ENCODE measurements around the gene PTPDC1.

Gene PTPDC1

GRCh38 chr9:94084314-94084713 is at the start of gene PTPDC1:
Gene PTPDC1 (plus strand): TSS chr9:94084464. CDS start chr9:94084531, 67 bp downstream.
- TF ChIP-seq CTCF (IDR thresholded peaks at IDR 0.05; ENCODE audit: low read depth, low read length, missing control alignments) = no peak
- peak; percentile 69 for DNase-seq (ENCODE audit: low read depth)
- in situ Hi-C loops (cut with HindIII; ENCODE audit: low sequenced_read_pairs) = no loop called here
- H3K4me3 ChIP-seq (ENCODE audit: low read depth, low read length) = peak within 1 kb of the TSS; percentile 33

- TF ChIP-seq CTCF (IDR thresholded peaks at IDR 0.05; ENCODE audit: low read depth, low read length, missing control alignments) = no peak
These were observed 49.8 kb upstream of the PTPDC1 start for GRCh38 chr9:94034511-94034910.

GRCh38 chr9:94039786-94040185 is 44.5 kb upstream of the PTPDC1 start:
- no peak overlapping the region for H3K4me3 ChIP-seq (ENCODE audit: low read depth, low read length)
- no peak for TF ChIP-seq CTCF (IDR thresholded peaks at IDR 0.05; ENCODE audit: low read depth, low read length, missing control alignments)
- no peak for DNase-seq (ENCODE audit: low read depth)
- in situ Hi-C loops (cut with HindIII; ENCODE audit: low sequenced_read_pairs) = no loop called here

More at GRCh38 chr9:94034511-94034910, 49.8 kb upstream of the PTPDC1 start:
- DNase-seq (ENCODE audit: low read depth) = no peak
- in situ Hi-C loops (cut with HindIII; ENCODE audit: low sequenced_read_pairs) = no loop called here
- H3K4me3 ChIP-seq (ENCODE audit: low read depth, low read length) = no peak overlapping the region

- TF ChIP-seq CTCF (IDR thresholded peaks at IDR 0.05; ENCODE audit: low read depth, low read length, missing control alignments) = no peak
- no peak for DNase-seq (ENCODE audit: low read depth)
- in situ Hi-C loops (cut with HindIII; ENCODE audit: low sequenced_read_pairs) = no loop called here
- no peak overlapping the region for H3K4me3 ChIP-seq (ENCODE audit: low read depth, low read length)
These were observed 41.5 kb upstream of the PTPDC1 start for GRCh38 chr9:94042516-94043360.

- H3K4me3 ChIP-seq (ENCODE audit: low read depth, low read length) = no peak overlapping the region
- no peak for DNase-seq (ENCODE audit: low read depth)
- no peak for TF ChIP-seq CTCF (IDR thresholded peaks at IDR 0.05; ENCODE audit: low read depth, low read length, missing control alignments)
- in situ Hi-C loops (cut with HindIII; ENCODE audit: low sequenced_read_pairs) = no loop called here
These were observed 29.5 kb upstream of the PTPDC1 start for GRCh38 chr9:94054716-94055115.

- H3K4me3 ChIP-seq (ENCODE audit: low read depth, low read length) = no peak overlapping the region
- no peak for TF ChIP-seq CTCF (IDR thresholded peaks at IDR 0.05; ENCODE audit: low read depth, low read length, missing control alignments)
- DNase-seq (ENCODE audit: low read depth) = peak; percentile 83
- in situ Hi-C loops (cut with HindIII; ENCODE audit: low sequenced_read_pairs) = no loop called here
These were observed 27.8 kb upstream of the PTPDC1 start for GRCh38 chr9:94056442-94056974.

All from astrocyte of the cerebellum (primary cell).